ENCODE results near the gene TANGO6. TPM values are rescaled to one million over a fixed set of nuclear protein-coding genes. Genes with fewer than 3 reads are reported as not detected.

TANGO6 gene
- total and polyA plus RNA-seq, 2 of the 8 experiments (the other 6 are each of a cell fraction or from before 2014, with no cell fraction given): 5.0 to 19.5 TPM

DNA sequence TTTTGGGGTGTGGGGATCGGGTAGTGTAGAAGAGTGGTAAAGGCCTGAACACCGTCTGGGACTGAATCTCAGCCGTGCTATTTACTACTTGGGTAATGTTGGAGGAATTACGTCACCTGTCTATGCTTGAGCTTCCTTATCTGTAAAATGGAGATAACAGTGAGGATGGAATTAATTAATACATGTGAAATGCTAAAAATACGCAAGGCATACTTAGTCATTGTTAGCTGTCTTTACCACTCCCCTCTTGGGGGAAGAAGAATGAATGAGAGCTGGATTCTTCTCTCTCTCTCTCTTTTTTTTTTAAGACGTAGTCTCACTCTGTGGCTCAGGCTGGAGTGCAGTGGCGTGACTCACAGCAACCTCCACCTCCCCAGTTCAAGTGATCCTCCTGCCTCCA is 41.1 kb upstream of the TANGO6 start (continued):
- TF ChIP-seq JUND (IDR thresholded peaks at IDR 0.05; ENCODE audit: low read length): no peak
- TF ChIP-seq NANOG (IDR thresholded peaks at IDR 0.05; ENCODE audit: insufficient read depth, low read depth, low read length, poor library complexity, severe bottlenecking): no peak
- no peak for TF ChIP-seq CHD7 (IDR thresholded peaks at IDR 0.05; ENCODE audit: insufficient replicate concordance, low read length)
- TF ChIP-seq GABPA (IDR thresholded peaks at IDR 0.05; ENCODE audit: borderline replicate concordance, insufficient read depth, low read length): no peak
